Measurements from ENCODE around the gene APBB2. TPM values are rescaled to one million over a fixed set of nuclear protein-coding genes. Genes with fewer than 3 reads are reported as not detected.
"Not testable (repeated sequence)": the region's sequence is repeated elsewhere in the genome, so short reads cannot be mapped to it uniquely, and the experiment has no call there.

APBB2 gene
- total and polyA plus RNA-seq, 10 of the 15 experiments (the other 5 are each of a cell fraction or from before 2014, with no cell fraction given) = 2.7 to 24.6 (median 19.0) TPM

DNA sequence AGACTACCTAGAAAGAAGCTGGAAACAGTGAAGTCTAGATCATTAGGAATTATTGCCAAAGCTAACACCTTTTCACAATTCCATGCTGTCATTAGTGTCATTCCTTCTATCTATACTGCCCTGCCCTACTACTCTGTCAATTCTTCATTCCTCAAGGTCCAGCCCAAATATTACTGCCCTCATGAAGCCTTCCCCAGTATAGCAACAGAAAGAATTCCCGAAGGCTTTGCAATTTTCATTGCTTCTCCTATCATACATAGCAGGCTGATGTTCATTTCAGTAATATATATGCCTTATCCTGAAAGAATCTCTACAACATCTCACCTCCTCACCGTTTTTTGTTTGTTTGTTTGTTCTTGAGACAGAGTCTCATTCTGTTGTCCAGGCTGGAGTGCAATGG lies 63.9 kb downstream of the APBB2 start (continued):
- TF ChIP-seq, protein P1, sequence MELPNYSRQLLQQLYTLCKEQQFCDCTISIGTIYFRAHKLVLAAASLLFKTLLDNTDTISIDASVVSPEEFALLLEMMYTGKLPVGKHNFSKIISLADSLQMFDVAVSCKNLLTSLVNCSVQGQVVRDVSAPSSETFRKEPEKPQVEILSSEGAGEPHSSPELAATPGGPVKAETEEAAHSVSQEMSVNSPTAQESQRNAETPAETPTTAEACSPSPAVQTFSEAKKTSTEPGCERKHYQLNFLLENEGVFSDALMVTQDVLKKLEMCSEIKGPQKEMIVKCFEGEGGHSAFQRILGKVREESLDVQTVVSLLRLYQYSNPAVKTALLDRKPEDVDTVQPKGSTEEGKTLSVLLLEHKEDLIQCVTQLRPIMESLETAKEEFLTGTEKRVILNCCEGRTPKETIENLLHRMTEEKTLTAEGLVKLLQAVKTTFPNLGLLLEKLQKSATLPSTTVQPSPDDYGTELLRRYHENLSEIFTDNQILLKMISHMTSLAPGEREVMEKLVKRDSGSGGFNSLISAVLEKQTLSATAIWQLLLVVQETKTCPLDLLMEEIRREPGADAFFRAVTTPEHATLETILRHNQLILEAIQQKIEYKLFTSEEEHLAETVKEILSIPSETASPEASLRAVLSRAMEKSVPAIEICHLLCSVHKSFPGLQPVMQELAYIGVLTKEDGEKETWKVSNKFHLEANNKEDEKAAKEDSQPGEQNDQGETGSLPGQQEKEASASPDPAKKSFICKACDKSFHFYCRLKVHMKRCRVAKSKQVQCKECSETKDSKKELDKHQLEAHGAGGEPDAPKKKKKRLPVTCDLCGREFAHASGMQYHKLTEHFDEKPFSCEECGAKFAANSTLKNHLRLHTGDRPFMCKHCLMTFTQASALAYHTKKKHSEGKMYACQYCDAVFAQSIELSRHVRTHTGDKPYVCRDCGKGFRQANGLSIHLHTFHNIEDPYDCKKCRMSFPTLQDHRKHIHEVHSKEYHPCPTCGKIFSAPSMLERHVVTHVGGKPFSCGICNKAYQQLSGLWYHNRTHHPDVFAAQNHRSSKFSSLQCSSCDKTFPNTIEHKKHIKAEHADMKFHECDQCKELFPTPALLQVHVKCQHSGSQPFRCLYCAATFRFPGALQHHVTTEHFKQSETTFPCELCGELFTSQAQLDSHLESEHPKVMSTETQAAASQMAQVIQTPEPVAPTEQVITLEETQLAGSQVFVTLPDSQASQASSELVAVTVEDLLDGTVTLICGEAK (IDR thresholded peaks at IDR 0.05; ENCODE audit: borderline replicate concordance) = no peak

DNA sequence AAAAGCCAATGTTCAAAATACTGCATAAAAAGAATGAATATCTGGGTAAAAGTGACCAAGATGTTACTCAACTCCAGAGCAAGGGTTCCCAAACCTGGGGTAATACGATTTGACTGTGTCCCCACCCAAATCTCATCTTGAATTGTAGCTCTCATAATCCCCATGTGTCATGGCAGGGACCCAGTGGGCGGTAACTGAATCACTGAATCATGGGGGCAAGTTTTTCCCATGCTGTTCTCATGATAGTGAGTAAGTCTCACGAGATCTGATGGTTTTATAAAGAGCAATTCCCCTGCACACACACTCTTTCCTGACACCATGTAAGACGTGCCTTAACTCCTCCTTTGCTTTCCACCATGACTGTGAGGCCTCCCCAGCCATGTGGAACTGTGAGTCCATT lies 64.8 kb downstream of the APBB2 start:
- Histone ChIP-seq H3K4me1 (ENCODE audit: control insufficient read depth, insufficient read depth, low read length) (peaks cover 21% of the 10 kb centered on the region), H3K79me2 (ENCODE audit: control insufficient read depth, insufficient read depth, low read length) (peaks cover 17% of the 10 kb centered on the region)
- H3K4me3 ChIP-seq; RAD21 ChIA-PET (ENCODE audit: unreplicated experiment); H3K27ac ChIP-seq (ENCODE audit: control insufficient read depth, insufficient read depth); H3K36me3 ChIP-seq (ENCODE audit: control insufficient read depth in 2 of 2, insufficient read depth in 2 of 2, low read length in 1 of 2); ATAC-seq; H4K20me1 ChIP-seq (ENCODE audit: control insufficient read depth, insufficient read depth); H2AFZ ChIP-seq (ENCODE audit: control insufficient read depth, low read depth, low read length); BruUV-seq (replicated peaks); H3K9ac ChIP-seq (ENCODE audit: control insufficient read depth, insufficient read depth, low read length); H3K27me3 ChIP-seq (replicated peaks in 1 of 2; ENCODE audit: control insufficient read depth in 2 of 2, insufficient read depth in 2 of 2, low read length in 1 of 2); FAIRE-seq; H3K9me3 ChIP-seq (replicated peaks; ENCODE audit: control insufficient read depth, insufficient read depth, low read length); H3K4me2 ChIP-seq (ENCODE audit: control insufficient read depth, insufficient read depth); DNase-seq (ENCODE audit: low read depth, low spot score); in situ Hi-C loops (cut with MboI): not testable (repeated sequence)
- ChIA-PET SMC1A (ENCODE audit: uncharacterized antibody, unreplicated experiment) (interaction anchor here (1.0 to 1.4 kb wide), 2 partner anchors 11 to 40 kb away, joined by 4 read pairs; no protein-coding TSS in a partner anchor), CTCF (interaction anchor here (1.9 kb wide), 1 partner anchor 22 kb away, joined by 8 read pairs; no protein-coding TSS in a partner anchor), POLR2A (interaction anchor here (1.2 kb wide), 1 partner anchor 7 kb away, joined by 3 read pairs; no protein-coding TSS in a partner anchor)
- 44% methylated on average over 4 of the region's 4 CpGs for whole genome bisulfite sequencing (ENCODE audit: insufficient coverage, insufficient replicate concordance, low lambda C conversion rate, missing lambda C conversion rate)
- intact Hi-C loops (cut with micrococcal nuclease; ENCODE audit: unreplicated experiment) = loop anchor here (5.0 kb wide), 1 partner anchor 63 kb away; the partner anchor contains the start of gene APBB2
